ENCODE measurements around the gene MNT.
A peak's percentile ranks its signal among the peaks of the same experiment; 100 is the strongest.

Gene MNT

GRCh38 chr17:2396192-2396567, 4.7 kb downstream of the MNT start:
- H3K4me3 ChIP-seq (replicated peaks; ENCODE audit: low read depth, low read length): peak overlapping the region; percentile 39
- DNase-seq (ENCODE audit: extremely low read depth, low read depth): no peak
- TF ChIP-seq CTCF (IDR thresholded peaks at IDR 0.05; ENCODE audit: low read depth, low read length, missing control alignments): no peak

- H3K4me3 ChIP-seq (replicated peaks; ENCODE audit: low read depth, low read length): peak overlapping the region; percentile 39; the same call in 1 of the 2 replicates
- TF ChIP-seq CTCF (IDR thresholded peaks at IDR 0.05; ENCODE audit: low read depth, low read length, missing control alignments): no peak
- no peak for DNase-seq (ENCODE audit: extremely low read depth, low read depth)
Measured at GRCh38 chr17:2395258-2396181, 5.3 kb downstream of the MNT start.

GRCh38 chr17:2394775-2395201, 6.1 kb downstream of the MNT start:
- TF ChIP-seq CTCF (IDR thresholded peaks at IDR 0.05; ENCODE audit: low read depth, low read length, missing control alignments): no peak
- H3K4me3 ChIP-seq (replicated peaks; ENCODE audit: low read depth, low read length): no peak overlapping the region
- DNase-seq (ENCODE audit: extremely low read depth, low read depth): no peak

GRCh38 chr17:2393954-2394749, 6.7 kb downstream of the MNT start:
- H3K4me3 ChIP-seq (replicated peaks; ENCODE audit: low read depth, low read length): no peak overlapping the region
- no peak for TF ChIP-seq CTCF (IDR thresholded peaks at IDR 0.05; ENCODE audit: low read depth, low read length, missing control alignments)
- DNase-seq (ENCODE audit: extremely low read depth, low read depth): no peak

- DNase-seq (ENCODE audit: extremely low read depth, low read depth): no peak
- no peak for TF ChIP-seq CTCF (IDR thresholded peaks at IDR 0.05; ENCODE audit: low read depth, low read length, missing control alignments)
- H3K4me3 ChIP-seq (replicated peaks; ENCODE audit: low read depth, low read length): peak overlapping the region; percentile 51
Measured at GRCh38 chr17:2393174-2393953, 7.5 kb downstream of the MNT start.

All from HFF-Myc (cell line).